Activated effector memory CD4-positive, alpha-beta T cell treated with anti-CD3 and anti-CD28 coated beads, Interleukin-2, amount 50 U/mL, for 16 hours (primary cell): ENCODE data around the gene SMPD3.

Experiments used
- DNase-seq: peaks from one replicate; pipeline ENCODE4 v3.0.0-alpha.2; 2020

Gene SMPD3

DNA sequence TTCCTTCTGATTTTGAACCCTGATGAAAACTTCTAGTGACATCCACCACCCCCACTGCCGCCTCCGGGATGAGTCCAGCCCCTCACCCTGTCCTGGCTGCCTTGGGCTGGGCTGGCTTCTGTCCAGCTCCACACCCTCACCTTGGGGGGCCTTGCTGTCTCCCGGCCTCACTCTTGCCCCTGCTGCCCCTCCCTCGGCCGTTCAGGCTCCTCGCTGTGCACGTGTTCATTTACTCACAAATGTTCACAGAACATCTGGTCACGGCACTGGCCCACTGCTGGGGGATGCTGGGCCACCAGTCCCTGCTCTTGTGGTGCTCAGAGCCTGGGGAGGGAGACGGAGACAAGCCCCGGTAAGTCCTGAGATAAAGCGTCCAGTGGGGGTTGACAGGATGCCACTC, 96.8 kb downstream of the SMPD3 start:
- no peak for DNase-seq

DNA sequence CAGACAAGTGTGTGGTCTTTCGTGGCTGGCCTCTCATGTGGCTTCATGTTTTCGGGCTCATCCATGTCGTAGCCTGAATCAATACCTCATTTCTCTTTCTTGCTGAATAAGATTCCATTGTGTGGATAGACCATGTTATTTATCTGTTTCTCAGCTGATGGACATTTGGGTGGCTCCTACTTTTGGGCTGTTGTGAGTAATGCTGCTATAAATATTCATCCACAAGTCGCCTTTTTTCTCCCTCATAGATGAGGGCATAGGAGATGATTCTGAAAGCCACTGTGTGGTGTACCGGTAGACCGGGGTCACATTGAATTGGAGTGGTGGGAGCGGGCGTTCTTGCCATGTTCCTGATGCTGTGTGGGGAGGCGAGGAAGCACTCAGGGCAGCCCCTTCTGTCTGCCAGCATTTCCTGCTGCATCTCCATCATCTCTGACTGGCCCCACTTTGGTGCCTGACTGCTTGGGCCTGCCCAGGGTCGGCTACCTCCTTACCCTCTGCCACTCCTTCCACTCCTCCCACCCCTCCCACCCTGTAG, 97.4 kb downstream of the SMPD3 start:
- DNase-seq, result no peak

DNA sequence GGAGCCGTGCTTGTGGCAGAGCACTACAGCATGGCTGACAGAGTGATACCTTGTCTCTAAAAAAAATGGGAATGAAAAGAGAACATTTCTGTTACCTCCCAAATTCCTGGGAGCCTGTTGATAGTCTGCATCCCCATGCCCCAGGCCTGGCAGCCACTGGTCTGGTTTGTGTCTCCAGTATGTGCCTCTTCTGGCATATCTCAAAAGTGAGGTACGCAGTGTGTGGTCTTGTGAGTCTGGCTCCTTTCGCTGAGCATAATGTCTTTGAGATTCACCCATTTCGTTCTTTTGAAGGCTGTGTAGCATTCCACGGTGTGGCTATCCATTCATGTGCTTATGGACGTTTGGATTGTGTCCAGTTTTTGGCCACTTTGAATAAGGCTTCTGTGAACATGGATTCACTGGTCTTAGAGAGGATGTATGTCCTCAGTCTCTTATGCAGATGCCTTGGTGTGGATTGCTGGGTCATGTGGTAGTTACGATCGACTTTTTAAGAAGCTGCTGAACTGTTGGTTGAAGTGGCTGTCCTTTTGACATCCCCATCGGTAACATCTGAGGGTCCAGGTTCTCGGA, 98.4 kb downstream of the SMPD3 start:
- DNase-seq, result no peak

DNA sequence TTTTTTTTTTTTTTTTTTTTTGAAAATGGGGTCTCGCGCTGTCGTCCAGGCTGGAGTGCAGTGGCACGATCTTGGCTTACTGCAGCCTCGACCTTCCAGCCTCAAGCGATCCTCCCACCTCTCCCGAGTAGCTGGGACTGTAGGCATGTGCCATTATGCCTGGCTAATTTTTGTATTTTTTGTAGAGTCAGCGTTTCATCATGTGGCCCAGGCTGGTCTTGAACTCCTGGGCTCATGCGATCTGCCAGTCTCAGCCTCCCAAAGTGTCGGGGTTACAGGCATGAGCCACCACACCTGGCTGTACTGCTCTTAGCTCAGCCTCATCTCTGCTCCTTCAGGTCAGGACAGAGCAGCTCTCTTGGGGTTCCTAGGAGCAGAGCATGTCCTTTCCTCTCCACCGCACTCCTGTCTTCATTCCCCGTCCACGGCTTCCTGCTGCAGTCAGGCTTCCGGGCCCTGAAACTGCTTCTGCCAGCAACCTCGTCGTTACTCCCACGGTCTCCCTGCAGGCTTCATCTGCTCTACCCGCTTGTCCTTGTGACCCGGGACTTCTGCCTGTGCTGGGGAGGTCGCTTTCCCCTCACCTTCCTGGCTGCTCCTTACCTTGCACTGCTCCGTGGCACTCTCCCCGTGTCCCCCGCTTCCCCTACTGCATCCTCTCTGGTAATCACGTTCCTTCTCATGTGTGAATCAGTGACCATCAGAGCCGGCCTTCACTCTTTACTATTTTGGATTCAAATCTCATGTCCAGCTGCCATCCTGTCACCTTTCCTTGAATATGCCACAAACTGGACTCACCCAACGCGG, 99.5 kb downstream of the SMPD3 start:
- no peak for DNase-seq

DNA sequence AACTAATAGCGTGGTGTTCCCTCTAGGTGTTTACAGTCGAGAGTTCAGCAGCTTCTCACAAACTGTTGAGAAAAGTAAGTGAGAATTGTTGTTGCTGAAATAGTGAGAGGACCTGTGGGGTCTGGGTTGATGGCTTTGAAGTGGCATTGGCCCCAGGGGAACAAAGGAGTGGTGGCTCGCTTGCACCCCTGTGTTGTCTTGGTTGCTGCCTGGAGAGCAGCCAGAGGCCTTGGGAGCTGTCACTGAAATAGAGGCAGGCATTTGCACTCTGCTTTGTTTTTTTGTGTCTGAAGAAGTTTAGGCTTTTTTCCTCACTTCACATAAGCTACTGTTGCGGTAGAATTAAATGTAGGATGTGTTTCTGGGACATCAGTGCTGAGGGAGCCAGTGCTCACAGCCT, 100.7 kb downstream of the SMPD3 start:
- DNase-seq, result no peak

DNA sequence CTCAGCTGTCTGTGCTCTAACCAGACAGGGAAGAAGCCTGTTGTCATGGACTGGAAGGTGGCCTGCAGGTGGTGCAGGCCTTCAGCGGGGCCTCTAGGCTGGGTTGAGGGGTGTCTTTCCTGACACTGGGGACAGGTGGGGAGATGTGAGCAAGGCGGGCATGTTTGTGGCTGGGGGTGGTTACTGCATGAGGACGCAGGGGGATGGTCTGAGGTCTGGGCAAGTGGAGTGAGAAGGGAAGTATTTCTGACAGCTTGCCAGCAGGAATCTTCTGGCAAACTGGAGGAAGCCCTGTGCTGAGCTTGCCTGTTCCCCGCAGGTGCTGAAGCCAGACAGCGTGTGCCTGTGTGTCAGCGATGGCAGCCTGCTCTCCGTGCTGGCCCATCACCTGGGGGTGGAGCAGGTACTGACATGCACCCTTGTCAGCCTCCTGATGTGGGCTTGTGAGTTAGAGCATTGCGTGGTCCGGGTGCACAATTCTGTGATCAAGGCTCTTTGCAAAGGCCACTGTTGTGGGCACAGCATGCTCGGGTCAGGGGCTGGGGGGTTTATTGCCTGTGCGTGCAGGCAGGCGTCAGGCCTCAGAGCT, 101.3 kb downstream of the SMPD3 start:
- DNase-seq, result no peak

DNA sequence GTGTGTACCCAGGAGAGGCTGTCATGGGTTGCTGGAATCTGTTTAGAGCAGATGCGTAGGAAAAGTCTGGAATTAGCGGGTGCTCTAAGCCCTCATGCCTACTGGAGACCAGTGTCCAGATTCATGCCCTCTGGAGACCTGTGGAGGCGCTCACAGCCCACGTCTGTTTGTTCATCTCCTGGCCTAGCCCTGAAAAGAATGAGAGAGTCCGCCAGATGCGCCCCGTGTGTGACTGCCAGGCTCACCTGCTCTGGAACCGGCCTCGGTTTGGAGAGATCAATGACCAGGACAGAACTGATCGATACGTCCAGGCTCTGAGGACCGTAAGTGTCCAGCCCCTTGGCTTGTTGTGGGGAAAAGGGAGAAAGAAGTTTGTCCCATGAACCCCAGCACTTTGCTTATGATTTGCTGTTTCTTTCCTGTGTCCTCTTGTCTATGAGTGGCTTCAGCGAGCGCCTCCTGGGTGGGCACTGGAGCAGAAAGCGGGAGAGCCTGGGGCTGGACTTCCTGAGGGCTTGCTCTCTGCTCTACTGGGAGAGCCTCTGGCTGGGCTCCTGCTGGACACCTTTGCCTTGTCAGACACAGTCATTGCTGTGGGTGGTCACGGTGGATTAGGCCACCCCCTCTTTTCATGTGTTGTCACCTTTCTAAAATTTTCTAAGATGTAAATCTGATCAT, 102.2 kb downstream of the SMPD3 start:
- no peak for DNase-seq

DNA sequence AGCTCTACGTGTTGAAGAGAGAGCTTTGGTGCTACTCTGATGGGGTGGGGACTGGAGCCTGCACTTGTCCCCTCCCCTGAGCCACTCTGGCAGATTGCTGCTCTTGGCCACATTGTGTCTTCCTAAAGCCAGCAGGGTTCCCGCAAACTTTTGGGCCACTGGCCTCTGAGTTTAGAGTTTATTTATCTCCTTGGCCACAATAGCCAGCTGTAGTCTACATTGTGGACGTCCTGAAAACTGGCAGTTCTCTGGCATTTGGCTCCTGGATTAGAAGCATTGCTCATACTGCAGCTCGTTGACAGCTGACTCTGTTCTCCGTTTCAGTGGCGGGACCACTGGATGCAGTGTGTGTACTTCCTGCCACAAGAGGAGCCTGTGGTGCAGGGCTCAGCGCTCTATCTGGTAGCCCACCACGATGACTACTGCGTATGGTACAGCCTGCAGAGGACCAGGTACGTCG, 102.9 kb downstream of the SMPD3 start:
- no peak for DNase-seq

DNA sequence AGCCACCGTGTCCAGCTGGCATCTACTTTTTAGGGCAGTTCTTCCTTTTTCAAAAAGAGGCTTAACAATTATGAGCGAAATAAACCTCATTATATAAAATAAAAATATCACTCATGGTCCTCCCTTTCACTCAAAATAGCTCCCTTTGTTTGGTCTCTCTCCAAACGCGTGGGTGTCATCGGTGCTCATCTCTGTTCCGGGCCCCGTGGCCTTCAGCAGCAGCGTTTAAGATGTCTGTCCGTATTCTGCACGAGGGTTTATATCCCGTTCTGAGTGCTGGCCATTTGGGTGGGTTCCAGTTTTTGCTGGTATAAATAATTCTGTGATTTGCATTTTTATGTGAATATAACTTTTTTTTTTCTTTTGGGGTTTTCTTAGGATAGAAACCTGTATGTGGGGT, 104.1 kb downstream of the SMPD3 start:
- DNase-seq, result no peak

DNA sequence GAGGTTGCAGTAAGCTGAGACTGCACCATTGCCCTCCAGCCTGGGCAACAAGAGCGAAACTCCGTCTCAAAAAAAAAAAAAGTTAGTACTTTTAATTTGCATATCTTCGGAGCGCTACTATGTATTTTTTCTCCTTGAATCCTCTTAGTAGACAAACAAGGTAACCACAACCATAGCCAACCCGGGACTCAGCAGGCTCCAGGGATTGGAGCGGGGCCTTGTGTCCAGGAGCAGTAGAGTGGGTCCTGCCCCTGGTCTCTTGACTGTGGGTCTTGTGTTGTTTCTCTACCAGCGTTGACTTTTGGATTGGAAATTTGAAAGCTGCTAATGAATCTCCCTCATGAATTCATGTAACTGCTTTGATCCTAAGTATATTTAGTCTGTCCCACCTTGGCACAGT, 105.2 kb downstream of the SMPD3 start:
- no peak for DNase-seq

DNA sequence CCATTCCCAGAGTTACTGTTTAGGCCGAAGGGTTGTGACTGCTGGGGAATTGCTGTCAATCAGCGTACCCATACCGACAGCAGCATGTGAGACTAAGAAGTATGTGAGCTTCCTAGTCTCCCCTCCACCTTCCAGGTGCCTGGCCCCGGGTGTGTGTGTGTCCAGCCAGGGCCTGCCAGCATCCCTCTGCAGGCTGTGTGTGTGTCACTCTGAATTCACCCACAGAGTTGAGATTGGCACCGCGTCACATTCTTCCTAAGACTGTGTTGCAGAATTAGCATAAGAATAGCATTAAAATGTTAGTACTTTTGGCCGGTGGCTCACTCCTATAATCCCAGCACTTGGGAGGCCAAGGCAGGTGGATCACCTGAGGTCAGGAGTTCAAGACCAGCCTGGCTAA, 105.7 kb downstream of the SMPD3 start:
- no peak for DNase-seq

DNA sequence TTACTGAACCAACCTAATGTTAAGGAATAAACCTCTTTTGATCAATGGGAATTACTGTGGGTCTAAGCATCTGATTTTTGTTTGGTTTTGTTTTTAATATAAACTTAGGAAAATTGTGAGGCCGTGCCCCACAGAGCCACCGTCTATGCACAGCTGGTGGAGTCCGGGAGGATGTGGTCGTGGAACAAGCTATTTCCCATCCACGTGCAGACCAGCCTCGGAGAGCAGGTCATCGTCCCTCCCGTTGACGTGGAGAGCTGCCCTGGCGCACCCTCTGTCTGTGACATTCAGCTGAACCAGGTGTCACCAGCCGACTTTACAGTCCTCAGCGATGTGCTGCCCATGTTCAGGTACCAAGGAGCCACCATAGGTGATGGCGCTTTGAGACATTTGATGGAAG, 109.1 kb downstream of the SMPD3 start:
- DNase-seq, result no peak

DNA sequence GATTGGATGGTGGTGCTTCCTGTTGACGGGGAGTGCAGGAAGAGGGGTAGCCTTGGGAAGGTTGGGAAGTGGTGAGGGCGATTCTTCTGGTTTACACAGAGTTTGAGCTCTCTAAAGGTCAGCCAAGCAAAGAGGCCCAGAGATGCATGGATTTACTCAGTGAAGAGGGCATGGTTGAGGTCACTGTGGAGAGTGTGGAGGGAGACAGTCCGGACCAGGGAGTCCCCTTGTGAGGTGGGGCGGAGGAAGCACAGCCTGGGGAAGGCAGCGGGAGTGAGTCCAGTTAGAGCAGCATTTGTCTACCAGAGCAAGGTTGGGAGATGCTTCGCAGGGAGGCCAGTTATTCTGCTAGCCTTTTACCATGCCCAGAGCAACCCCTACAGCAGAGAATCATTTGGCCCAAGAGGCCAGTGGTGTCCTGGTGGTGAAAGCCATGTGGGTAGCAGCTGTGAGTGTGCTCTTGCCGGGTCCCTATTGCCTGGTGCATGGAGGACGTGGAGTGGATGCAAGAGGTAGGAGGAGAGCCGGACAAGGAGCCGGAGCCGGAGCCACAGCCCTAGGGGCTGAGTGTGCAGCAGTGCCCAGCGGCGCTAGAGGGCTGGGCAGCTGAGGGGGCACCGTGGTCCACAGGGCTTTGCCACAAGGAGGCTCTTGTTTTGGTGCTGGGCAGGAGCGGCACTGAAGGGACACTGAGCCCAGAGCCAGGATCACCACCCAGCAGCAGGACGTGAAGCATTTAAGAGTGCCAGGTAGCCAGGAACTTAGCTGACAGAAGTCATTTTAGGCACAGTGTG, 109.8 kb downstream of the SMPD3 start:
- no peak for DNase-seq

DNA sequence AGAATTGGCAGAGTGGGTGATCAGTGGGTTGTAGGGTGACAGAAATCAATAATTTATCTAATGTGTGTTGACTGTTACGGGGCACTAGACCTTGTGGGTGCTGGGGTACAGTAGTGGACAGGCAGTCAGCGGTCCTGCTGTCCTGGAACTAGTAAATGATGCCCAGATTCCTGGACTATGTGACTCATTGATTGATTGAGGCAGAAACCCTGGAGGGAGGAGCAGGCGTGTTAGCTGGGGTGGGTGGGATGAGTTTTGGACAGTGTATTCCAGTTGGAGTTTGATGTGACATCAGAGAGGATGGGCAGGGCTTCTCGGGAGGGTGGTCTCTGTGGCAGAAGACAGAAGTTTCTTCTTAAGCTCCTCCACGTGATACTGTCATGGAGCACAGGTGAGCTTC, 113.1 kb downstream of the SMPD3 start:
- no peak for DNase-seq

DNA sequence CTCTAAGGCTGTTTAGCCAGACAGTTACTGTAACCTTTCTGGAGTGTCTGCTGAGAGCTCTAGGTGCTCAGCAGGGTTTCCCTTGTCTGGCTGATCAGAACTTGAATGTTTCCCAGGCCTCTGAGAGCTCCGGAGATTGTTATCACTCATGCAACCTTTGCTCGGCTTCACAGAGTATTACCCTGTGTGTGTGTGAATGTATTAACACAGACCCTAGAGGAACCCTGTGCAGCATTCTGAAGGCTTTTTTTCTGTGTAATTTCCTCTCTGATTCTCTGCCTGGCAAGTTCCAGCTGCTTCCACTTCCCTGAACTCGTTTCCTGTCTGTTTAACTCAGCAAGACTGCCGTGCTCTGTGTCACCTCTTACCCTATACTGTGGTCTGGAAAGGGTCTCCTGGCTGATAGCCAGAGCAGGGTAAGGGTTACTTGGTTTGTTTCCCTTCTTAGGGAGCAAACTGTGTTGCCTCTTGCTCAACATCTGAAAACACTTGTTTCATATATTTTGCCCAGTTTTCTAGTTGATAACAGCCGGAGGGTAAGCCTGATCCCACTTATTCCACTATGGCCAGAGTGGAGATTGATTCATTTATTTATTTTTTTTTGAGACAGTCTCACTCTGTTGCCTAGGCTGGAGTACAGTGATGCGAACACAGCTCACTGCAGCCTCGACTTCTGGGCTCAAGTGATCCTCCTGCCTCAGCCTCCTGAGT, 115.7 kb downstream of the SMPD3 start:
- no peak for DNase-seq

DNA sequence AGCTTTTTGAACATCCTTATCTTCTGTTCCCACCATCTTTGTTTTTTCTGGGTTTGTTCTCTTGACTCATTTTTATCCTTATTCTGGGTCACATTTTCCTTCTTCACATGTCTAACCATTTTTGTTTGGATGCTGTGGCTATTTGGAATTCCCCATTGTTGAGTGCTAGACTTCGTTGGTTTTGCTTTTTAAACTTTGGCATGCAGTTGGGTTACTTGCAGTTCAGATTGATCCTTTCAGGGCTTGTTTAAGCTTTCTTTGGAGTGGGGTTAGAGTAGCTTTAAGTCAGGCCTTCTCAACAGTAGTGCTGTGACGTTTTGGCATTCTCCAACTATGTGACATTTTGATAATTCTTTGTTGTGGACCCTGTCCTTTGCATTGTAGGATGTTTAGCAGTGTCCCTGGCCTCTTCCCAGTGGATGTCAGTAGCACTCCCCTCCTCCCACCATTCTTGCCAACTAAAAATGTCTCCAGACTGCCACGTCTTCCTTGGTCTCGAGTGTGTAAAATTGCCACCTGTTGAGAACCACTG, 116.4 kb downstream of the SMPD3 start:
- no peak for DNase-seq

DNA sequence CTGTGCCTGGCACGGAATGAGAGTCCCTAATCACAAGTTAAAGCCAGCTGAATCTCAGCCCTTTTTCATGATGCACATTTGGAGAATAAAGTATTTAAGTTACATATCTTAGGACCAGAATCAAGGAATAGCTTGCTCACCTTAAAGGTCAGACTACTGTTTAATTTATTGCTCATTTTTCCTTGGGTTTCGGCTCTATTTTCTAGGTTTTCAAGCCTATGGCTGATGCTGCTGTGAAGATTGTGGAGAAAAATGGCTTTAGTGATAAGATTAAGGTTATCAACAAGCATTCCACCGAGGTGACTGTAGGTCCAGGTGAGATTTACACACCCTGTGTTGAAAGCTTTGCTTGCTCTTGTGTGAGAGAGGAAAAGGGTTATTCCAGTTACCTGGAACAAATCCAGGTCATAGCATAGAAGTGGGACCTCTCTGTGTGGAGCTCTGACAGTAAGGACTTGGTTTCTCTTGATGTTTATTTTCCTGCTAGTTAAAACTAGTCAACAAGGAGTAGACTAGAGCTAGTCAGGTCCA, 119.4 kb downstream of the SMPD3 start:
- DNase-seq, result no peak

DNA sequence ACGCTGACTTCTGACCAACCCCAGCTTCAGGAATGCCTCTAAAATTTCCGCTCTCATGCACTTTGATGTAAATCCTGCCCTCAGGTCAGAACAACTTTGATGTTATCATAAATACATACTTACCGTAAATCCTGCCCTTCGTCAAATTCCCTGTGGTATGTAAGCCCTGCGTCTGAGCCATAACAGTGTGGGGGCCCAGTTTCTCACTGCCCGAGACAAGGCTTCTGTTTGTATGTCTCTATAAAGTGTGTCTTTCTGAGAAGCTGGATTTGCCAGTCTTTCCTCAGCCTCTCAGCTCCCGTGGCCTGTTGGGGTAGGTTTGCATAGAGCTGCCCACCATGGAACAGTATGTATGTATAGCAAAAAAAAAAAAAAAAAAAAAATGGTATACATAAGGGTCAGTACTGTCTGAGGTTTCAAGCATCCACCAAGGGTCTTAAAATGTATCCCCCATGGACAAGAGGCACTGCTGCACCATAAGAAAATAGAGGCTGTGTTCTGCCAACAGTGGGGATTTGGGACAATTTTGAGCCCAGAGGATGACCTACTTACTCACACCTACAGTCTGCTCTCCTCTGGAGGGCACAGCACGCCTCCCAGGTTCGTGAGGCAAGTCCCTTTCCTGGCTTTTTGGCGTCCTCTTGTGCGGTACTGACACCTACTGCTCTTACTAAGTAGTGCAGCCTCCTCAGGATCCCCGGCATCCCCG, 120.0 kb downstream of the SMPD3 start:
- peak; percentile 91 for DNase-seq

DNA sequence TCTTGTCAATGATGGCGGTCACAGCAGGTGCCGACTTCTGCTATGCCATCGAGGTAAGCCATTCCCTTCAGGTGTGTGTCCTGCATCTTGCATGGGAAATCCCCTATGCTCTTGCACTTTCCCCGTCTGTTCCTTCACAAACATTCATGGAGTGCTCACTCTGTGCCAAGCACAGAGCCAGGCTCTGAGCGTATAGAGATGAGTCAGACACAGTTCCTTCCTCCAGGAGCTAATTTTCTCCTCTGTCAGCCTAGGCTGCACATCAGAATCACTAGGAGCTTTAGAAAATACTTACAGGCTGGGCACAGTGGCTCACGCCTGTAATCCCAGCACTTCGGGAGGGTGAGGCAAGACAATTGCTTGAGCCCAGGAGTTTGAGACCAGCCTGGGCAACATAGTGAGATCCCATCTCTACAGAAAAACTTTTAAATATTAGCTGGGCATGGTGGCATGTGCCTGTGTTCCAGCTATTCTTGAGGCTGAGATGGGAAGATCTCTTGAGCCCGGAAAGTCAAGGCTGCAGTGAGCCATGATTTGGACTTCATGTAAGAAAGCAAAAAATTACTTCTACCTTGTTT, 123.4 kb downstream of the SMPD3 start:
- no peak for DNase-seq

DNA sequence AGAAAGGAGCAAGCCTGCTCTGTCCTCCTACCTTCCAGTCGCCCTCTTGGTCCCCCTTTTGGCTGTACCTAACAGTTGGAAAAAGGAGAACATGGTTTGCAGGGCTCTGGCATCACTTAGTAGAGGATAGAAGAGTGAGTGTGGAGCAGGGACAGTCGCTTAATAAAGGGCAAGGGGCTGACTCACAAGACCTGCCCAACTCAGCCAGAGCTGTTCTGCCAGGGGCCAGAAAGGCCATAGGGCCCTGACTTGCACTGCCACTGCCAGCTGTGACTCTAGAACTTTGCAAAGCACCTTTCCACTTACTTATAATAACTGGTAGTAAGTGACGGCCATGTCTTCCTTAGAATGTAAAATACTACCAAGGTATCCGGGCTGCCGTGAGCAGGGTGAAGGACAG, 124.0 kb downstream of the SMPD3 start:
- DNase-seq, result no peak
